BJ (cell line): ENCODE results near the gene TLR8. TPM values are rescaled to one million over a fixed set of nuclear protein-coding genes. Genes with fewer than 3 reads are reported as not detected.

Experiments
- CTCF ChIA-PET: fragments of 350-600 bp; formaldehyde crosslinking; extraction: SDS; loops from one replicate; lab custom pipeline; 2021; ENCODE audit warnings: antibody characterized with exemption, inconsistent platforms; lab: Yijun Ruan, JAX
- POLR2A ChIA-PET: fragments of 300-600 bp; sonication (Branson Sonifier 250); formaldehyde crosslinking; extraction: SDS; loops from one replicate; lab custom pipeline; 2021; ENCODE audit warnings: antibody characterized with exemption; lab: Charles Lee
- DNase-seq: peaks from one replicate; pipeline ENCODE4 v3.0.0-alpha.2; 2011; ENCODE audit warnings: low read depth
- H3K27me3 ChIP-seq: 2 replicates; pipeline ENCODE4 v1.6.0; 2011; ENCODE audit warnings: low read length; ENCODE audit not compliant: control insufficient read depth, insufficient read depth
- H3K36me3 ChIP-seq: 2 replicates; pipeline ENCODE4 v1.5.1; 2011; ENCODE audit warnings: low read length; ENCODE audit not compliant: control insufficient read depth, insufficient read depth
- H3K4me3 ChIP-seq: 2 replicates; pipeline ENCODE4 v1.5.1; 2011; ENCODE audit warnings: low read depth, mild to moderate bottlenecking, control low read depth, low read length
- CTCF ChIP-seq: IDR thresholded peaks from 2 replicates; pipeline ENCODE4 v1.5.1; 2011; ENCODE audit warnings: low read depth, mild to moderate bottlenecking, control low read depth, inconsistent platforms, low read length, moderate library complexity; ENCODE audit not compliant: insufficient read depth
- polyA plus RNA-seq: library from polyadenylated mRNA; depleted of rRNA; stranded (reverse); fragments of >200 nt; gene quantifications from 2 replicates; pipeline ENCODE4 v1.2.3, GENCODE V29; 2011

The TLR8 gene
- polyA plus RNA-seq, 1 experiment = not detected

GRCh38 chrX:12871257-12871656 is 35.2 kb upstream of the TLR8 start:
- no peak for TF ChIP-seq CTCF
- no peaks in the 10 kb centered on the region for H3K36me3 ChIP-seq
- no peaks in the 10 kb centered on the region for H3K27me3 ChIP-seq
- H3K4me3 ChIP-seq = no peak overlapping the region
- POLR2A ChIA-PET = no interaction called here
- CTCF ChIA-PET = no interaction called here
- no peak for DNase-seq

DNA sequence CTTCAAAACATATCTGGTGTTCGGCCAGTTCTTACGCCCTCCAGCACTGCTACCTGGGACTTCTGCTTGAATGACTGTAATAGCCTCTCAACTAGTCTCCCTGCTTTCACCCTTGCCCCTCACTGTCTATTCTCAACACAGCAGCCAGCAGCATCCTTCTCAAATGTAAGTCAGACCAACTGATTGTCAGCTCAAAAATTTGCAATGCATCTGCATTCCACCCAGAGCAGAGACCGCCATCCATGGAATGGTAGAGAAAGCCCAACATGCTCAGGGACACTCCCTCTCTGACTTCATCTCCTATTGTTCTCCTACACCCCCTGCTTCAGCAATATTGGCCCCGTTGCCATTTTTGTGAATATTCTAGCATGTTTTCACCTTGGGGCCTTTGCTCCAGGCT is 33.7 kb upstream of the TLR8 start:
- Histone ChIP-seq H3K36me3 (no peaks in the 10 kb centered on the region), H3K27me3 (no peaks in the 10 kb centered on the region), H3K4me3 (no peak overlapping the region)
- TF ChIP-seq CTCF = no peak
- ChIA-PET CTCF (no interaction called here), POLR2A (no interaction called here)
- DNase-seq = no peak

DNA sequence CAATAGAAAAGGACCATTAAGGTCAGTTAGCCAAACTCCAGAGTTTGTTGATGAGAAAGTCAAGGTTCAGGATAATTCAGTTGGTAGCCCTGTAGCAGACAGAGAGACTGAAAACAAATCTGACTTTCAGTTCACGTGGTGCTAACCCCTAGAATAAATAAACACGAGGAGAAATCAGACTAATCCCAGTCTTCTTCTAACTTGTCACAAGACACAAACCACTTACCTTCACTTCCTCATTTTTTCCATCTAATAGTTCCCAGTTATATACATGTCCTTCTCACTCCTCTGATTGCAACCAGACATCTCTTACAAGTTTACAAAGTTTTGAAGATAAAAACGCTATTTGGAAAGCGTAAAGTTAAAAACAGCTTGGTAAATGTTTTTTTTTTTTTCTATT is 31.8 kb upstream of the TLR8 start:
- H3K4me3 ChIP-seq = no peak overlapping the region
- no peak for TF ChIP-seq CTCF
- POLR2A ChIA-PET = no interaction called here
- no peaks in the 10 kb centered on the region for H3K36me3 ChIP-seq
- DNase-seq = no peak
- CTCF ChIA-PET = no interaction called here
- no peaks in the 10 kb centered on the region for H3K27me3 ChIP-seq

- POLR2A ChIA-PET = no interaction called here
- CTCF ChIA-PET = no interaction called here
- no peak overlapping the region for H3K4me3 ChIP-seq
- H3K27me3 ChIP-seq = no peaks in the 10 kb centered on the region
- no peak for DNase-seq
- H3K36me3 ChIP-seq = no peaks in the 10 kb centered on the region
- TF ChIP-seq CTCF = no peak
Measured at GRCh38 chrX:12877386-12877785, 29.0 kb upstream of the TLR8 start.

DNA sequence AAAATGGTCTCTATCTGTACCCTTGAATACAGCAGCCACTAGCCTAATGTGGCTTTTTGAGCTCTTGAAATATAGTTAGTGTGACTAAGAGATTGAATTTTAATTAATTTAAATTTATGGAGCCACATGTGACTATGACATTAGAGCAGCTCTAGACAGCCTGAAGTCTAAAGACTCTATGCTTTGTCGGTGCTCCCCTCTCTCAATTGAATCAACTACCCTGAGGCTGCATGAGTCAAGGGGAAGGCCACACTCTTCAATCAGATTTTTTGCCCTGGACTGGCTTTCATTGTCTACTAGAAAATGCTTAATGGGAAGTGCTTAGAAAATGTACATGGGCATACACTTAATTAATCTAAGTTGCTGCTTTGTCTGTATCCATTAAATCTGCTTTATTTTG is 27.9 kb upstream of the TLR8 start:
- no peak overlapping the region for H3K4me3 ChIP-seq
- no peaks in the 10 kb centered on the region for H3K27me3 ChIP-seq
- DNase-seq = no peak
- TF ChIP-seq CTCF = no peak
- no peaks in the 10 kb centered on the region for H3K36me3 ChIP-seq
- CTCF ChIA-PET = no interaction called here
- POLR2A ChIA-PET = no interaction called here

- no peaks in the 10 kb centered on the region for H3K27me3 ChIP-seq
- no peak overlapping the region for H3K4me3 ChIP-seq
- ChIA-PET CTCF (no interaction called here), POLR2A (no interaction called here)
- no peak for DNase-seq
- no peaks in the 10 kb centered on the region for H3K36me3 ChIP-seq
- TF ChIP-seq CTCF = no peak
Measured at GRCh38 chrX:12881914-12882313, 24.5 kb upstream of the TLR8 start.
